GM12801 (cell line): ENCODE measurements around the gene SKI.

ENCODE experiments used
- TF ChIP-seq, protein P1 (sequence below): IDR thresholded peaks from one replicate; pipeline ENCODE4 v1.5.1; 2011; ENCODE audit warnings: control low read depth; ENCODE audit not compliant: insufficient read length; ENCODE audit errors: extremely low read depth

Gene SKI

GRCh38 chr1:2356911-2357845 lies 129.1 kb downstream of the SKI start:
- TF ChIP-seq, protein P1, sequence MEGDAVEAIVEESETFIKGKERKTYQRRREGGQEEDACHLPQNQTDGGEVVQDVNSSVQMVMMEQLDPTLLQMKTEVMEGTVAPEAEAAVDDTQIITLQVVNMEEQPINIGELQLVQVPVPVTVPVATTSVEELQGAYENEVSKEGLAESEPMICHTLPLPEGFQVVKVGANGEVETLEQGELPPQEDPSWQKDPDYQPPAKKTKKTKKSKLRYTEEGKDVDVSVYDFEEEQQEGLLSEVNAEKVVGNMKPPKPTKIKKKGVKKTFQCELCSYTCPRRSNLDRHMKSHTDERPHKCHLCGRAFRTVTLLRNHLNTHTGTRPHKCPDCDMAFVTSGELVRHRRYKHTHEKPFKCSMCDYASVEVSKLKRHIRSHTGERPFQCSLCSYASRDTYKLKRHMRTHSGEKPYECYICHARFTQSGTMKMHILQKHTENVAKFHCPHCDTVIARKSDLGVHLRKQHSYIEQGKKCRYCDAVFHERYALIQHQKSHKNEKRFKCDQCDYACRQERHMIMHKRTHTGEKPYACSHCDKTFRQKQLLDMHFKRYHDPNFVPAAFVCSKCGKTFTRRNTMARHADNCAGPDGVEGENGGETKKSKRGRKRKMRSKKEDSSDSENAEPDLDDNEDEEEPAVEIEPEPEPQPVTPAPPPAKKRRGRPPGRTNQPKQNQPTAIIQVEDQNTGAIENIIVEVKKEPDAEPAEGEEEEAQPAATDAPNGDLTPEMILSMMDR = no peak

GRCh38 chr1:2358072-2358471 lies 130.0 kb downstream of the SKI start:
- TF ChIP-seq, protein P1 = no peak

GRCh38 chr1:2358651-2359640 lies 130.8 kb downstream of the SKI start:
- TF ChIP-seq, protein P1 = no peak
